Lung microvascular endothelial cell (primary cell): Measurements from ENCODE around the gene ADGRB2. TPM values are rescaled to one million over a fixed set of nuclear protein-coding genes. Genes with fewer than 3 reads are reported as not detected.
"Not testable (repeated sequence)": the region's sequence is repeated elsewhere in the genome, so short reads cannot be mapped to it uniquely, and the experiment has no call there.

Experiments
- DNase-seq, 2 donors: peaks; one replicate each; pipeline versions ENCODE4 v3.0.0 to v3.0.0-alpha.2; 2010; ENCODE audit warnings: low read depth in 2 of 2
- total RNA-seq: library from RNA; depleted of rRNA; stranded (reverse); fragments of >200 nt; gene quantifications from 2 replicates; pipeline ENCODE4 v1.2.1, GENCODE V29; 2014

Gene ADGRB2
- total RNA-seq, 1 donor from 2014 or later = 0.20 TPM

DNA sequence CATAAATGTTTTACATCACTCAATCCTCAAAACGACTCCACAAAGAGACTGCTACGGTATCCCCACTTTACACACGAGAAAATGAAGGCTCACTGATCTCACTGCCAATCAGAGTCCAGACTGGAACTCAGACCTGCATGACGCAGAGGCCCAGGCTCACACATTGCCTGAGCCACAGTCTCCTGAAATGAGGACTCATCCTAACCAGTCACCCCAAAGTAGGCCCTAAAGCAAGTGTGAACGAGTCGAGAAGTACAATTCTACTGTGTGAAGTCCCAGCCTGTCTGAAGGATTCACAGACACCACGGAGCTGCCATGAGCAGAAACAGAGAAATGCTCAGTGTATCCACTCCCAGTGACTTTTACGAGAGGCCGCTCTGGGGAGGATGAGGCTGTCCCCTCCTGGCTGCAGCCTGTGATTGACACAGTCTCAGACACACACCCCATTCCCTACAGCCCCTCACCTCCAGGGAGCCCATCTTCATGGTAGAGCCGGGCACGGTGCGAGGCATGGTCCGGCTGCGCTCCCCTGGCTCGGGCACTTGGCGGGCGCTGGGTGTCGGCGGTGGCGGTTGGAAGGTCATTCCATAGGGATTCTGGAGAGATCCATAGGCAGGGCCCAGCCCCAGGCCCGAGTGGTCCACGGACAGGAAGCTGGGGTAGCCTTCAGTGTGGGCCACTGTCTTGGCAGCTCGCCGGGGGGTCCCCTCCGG, 33.6 kb downstream of the ADGRB2 start:
- DNase-seq = no peak

DNA sequence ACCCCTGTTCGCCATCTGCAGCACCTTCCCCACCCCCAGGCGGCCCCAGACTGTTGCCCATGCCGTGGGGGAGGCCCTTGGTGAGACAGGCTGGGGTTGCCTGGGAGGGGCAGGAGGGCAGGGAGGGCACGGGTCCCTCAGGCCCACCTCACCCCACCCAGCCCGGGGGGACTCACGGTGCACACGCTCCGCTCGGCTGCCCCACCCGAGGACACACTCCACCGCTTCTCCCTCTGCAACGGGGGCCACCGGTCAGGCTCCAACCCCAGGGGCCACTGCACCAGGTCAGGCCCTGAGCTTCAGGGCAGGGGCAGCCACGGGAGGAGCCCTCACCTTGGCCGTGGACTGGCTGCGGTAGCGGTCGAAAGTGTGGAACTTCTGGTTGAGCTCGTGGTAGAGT, 36.3 kb downstream of the ADGRB2 start:
- DNase-seq = no peak

DNA sequence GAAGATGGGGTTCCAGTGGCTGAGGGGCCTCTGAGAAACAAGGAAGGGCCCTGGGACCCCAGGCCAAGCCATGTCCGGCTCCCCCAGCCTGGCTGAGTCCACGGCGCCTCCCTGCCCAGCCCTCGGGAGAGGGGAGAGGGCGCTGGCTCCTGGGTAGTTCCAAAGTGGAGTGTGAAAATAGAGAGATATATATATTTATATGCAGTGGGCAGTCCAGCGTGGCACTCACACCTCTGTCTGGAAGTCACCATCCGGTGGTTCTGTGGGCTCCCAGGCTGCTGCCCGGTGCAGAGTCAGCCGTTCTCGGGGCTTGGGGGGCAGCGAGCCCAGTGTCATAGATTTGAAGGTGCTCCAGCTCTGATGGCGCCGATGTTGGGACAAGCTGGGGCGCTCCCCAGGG, 36.9 kb downstream of the ADGRB2 start:
- no peak for DNase-seq

DNA sequence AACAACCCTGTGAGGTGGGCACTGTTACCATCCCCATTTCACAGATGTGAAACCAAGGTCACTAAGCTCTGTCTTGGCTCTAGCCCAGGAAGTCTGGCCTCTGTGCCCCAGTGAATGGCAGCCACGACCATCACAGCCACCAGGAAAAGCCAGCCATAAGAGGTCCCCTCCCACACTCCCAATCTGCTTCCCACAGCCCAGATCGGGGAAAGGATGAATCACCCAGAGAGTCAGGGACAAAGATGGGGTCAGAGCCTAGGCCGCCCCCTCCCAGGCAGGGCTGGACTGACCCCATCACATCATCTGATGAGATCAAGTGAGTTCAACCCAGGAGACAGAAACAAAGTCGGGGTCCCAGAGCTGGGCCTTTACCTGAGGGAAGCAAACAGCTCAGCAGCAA, 37.4 kb downstream of the ADGRB2 start:
- no peak for DNase-seq

DNA sequence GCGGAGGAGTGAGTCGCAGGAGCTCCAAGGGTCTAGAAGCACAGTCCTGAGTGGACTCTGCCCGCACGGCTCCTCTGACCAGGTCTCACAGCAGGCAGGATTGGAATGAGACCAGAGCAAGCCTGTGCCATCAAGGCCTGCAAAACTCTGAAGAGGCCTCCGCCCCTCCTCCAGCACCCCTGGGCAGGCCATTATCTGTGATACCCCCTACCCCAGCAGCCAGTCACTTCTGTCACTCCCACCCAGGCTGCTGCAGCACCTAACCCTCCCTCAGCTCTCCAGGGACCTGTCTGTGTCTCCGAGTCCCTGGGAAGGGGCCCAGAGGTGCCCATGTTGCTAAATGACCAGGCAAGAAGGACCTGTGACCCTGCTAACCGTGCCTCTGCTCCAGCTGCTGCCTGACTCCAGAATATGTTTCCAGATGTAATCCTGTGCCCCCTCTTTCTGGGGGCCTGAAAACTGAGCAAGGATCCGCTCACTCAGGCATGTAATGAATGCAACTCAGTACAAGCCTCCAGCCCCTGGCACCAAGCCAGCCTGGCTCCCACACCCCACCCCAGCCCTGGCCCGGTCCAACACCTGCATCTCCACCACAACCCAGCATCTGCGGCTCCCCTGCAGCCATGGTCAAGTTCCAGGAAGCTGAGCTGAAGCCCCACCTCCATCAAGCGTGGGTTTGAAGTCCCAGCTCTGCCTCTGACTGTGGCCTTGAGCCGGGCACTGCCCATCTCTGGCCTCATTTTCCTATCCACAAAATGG, 38.2 kb downstream of the ADGRB2 start:
- no peak for DNase-seq

- DNase-seq = no peak
Measured at GRCh38 chr1:31725134-31725533, 39.0 kb downstream of the ADGRB2 start.

DNA sequence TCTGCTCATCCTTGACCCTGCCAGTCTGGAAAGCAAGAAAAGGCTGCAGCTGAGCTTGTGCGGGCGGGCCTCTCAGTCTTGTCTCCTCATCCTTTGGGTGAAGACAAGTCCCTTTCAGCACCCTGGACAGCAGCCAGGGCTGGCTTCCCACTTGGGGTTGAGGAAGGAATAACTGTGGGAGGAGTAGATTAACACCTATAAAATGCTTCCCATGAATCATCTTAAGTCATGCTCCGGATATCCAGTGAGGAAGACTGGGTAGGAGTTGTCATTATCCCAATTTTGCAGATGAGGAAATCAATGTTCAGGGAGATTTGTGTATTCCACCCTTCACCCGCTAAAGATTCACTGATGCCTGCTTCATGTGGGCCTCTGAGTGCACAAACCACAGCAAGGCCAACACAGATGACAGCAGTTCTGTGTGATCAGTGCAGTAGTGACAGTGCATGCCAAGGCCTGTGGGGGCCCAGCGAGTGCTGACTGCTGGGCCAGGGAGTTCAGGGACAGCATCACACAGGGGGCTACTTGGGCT, 40.2 kb downstream of the ADGRB2 start:
- peak; percentile 60 to 76 for DNase-seq

GRCh38 chr1:31718327-31718897, 45.7 kb downstream of the ADGRB2 start:
- DNase-seq = no peak

- DNase-seq = no peak
Measured at GRCh38 chr1:31717341-31717740, 46.8 kb downstream of the ADGRB2 start.

- no peak for DNase-seq
Measured at GRCh38 chr1:31715873-31716220, 48.3 kb downstream of the ADGRB2 start.

GRCh38 chr1:31715087-31715872, 48.9 kb downstream of the ADGRB2 start:
- DNase-seq = peak; percentile 82 to 86

- peak; percentile 60 to 66 for DNase-seq
Measured at GRCh38 chr1:31714442-31715086, 49.6 kb downstream of the ADGRB2 start.

DNA sequence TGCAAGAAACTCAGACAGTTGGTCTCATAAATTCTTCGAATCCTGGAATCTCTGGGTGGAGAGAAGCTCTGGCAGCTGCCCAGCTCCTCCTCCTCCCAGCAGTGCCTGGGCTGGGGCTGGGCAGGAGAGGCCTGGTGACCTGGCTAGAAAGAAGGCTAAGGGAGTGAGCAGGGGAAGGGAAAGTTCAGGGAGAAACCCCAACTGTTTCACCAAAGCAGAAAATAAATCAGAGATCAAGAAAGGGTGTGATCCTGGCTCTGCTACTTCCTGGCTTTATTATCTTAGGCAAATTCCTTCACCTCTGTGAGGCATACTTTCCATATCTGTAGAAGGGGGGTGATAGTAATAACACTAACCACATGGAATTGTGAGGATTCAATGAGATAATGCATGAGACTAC, 51.5 kb downstream of the ADGRB2 start:
- DNase-seq = peak; percentile 55 to 61

DNA sequence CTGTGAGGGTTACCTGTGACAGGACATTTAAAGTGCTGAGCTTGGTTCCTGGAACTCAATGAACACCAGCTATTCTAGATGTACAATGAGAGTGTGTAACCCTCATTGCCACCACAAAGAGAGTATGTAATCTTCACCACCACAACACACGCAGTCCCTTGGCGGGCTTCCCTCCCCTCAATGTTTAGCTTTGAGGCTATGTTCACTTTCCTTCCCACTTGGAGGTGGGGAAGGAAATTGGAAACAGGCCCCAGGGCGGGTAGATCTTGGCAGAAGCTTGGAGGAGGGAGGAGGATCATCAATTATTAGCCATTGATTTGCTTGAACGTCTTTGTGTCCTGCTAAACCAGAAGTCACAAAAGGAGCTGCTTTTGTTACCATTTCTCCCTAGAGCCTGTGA, 52.1 kb downstream of the ADGRB2 start:
- no peak for DNase-seq

DNA sequence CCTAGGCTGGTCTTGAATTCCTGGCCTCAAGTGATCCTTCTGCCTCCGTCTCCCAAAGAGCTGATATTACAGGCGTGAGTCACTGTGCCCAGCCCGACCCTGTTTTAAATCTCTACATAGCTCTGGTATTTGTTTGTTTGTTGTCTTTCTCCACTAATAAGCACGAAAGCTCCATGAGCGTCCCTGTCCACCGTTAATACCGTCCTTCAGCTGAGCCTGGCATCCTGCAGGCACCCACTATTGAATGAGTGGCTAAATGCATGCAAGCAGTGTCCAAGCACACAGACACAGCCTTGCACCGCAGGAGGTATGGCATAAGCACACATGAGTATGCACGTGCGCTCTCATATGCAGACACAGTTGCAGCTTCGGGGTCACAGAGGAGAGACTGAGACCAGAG, 55.8 kb downstream of the ADGRB2 start:
- no peak for DNase-seq

- peak; percentile 29 to 76 for DNase-seq
Measured at GRCh38 chr1:31707711-31708110, 56.4 kb downstream of the ADGRB2 start.

- not testable (repeated sequence) for DNase-seq
Measured at GRCh38 chr1:31707059-31707600, 57.0 kb downstream of the ADGRB2 start.

DNA sequence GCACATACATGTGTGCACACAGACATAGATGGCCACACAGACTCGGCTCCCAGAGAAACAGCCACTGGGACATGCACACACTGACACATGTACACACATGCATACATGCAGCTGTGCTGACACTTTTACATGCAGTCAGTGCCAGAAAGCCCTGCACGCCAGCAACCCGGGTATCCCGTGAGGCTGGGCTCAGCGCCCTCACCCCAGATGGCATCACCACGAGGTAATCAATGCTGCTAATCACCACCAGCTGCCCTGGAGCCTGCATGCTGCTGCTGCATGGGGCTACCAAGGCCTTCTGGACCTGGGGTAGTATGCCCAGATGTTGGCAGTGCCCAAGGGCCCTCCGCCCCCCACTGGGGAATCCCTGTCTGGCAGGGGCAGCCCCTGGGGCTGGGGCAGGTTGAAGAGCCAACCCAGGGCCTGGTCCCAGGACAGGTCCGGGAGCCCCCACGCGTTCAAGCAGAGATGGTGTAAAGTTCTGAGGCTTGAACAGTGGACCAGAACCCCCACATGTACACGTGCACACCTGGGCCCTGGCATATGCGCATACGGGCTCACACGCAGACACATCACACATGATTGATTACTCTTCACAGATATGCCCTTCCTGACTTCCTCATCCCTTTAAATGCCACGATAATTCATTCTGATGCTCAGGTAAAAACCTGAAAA, 57.6 kb downstream of the ADGRB2 start:
- DNase-seq = no peak

DNA sequence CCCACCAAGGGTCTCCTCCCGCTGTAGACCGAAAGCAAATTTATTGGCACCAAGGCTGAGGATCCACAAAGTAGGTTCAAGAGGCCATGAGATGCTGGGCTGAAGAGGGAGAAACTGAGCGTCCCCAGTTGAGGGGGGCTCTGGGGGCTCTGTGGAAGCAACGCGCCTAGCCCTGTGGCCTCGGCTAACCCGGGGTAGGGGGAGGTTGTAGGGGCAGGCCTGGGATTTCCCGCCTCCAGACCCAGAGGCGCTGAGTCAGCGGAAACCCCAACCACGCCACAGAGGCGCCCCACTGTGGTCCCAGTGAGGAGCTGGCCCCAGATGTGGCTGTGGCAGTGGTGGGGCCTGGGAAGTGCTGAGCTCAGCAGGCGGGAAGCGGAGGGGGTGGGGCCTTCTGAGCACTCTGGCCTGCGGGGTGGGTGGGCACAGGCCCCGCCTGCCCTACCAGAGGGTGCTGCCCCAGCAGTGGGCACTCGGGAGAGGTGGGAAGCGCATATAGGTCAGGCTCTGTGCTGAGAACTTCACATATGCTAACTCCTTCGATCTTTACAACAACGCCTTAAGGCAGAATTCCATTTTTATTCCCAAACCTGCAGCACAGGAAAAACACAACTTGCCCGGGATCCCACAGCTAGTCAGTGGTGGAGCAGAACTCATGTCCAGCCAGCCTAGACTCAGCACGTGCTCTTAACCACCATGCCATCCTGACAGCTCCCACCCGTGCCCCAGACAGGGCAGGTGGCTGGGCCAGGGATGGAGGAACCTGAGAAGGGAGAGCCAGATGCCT, 58.9 kb downstream of the ADGRB2 start:
- DNase-seq = peak; percentile 27 to 47
